Gastrocnemius medialis (tissue), 4 donors: Measurements from ENCODE around the gene CCR9.

ENCODE experiments used
- CTCF ChIP-seq, 5 experiments: fragments of 450-650 bp in 3 of 5; fragments of 200-600 bp in 2 of 5; sonication (generic) in 2 of 5; IDR thresholded peaks in 4 of 5; conservative IDR thresholded peaks in 1 of 5; 1 replicate in 4 of 5; 2 replicates in 1 of 5; pipeline ENCODE4 v1.5.1; 2016 to 2019; ENCODE audit warnings: antibody characterized with exemption in 5 of 5, mild to moderate bottlenecking in 3 of 5, moderate library complexity in 3 of 5
- POLR2A ChIP-seq, 2 donors: fragments of 450-650 bp; IDR thresholded peaks; one replicate each; pipeline ENCODE4 v1.6.1; 2017; ENCODE audit warnings: antibody characterized with exemption in 2 of 2, mild to moderate bottlenecking in 2 of 2, moderate library complexity in 2 of 2

GRCh38 chr3:45868213-45868612 is 18.1 kb upstream of the CCR9 start:
- no peak for TF ChIP-seq CTCF (IDR thresholded peaks at IDR 0.05 in 4 of 5, conservative IDR thresholded peaks at IDR 0.05 in 1 of 5)
- TF ChIP-seq POLR2A (IDR thresholded peaks at IDR 0.05): no peak
